Measurements from ENCODE around the gene GPRIN3. TPM values are rescaled to one million over a fixed set of nuclear protein-coding genes. Genes with fewer than 3 reads are reported as not detected.
"Not testable (repeated sequence)": the region's sequence is repeated elsewhere in the genome, so short reads cannot be mapped to it uniquely, and the experiment has no call there.

Gene GPRIN3
- total RNA-seq, 1 donor, result under 0.01 TPM

DNA sequence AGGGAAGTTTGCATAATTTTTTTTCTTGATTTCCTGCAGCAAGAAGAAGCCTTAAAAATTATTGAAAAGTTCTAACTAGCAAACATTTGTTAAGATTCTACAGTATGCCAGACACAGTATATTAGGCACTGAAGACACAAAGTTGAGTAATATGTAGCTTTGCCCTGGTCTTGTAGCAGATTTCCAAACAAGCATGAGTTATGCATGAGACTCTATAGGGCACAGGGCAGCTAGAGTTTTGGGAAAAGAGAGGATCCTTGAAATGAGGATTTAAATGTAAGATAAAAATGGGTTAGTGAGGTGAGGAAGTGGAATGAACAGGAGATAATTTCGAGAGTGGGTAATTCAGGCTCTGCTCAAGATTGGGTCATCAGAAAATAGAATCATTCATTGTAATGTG lies 8.6 kb upstream of the GPRIN3 start:
- Histone ChIP-seq H3K79me2 (ENCODE audit: insufficient read depth, low read length) (no peaks in the 10 kb centered on the region), H3K4me2 (ENCODE audit: insufficient read depth, low read length) (no peak overlapping the region), H2AFZ (ENCODE audit: low read length) (no peak overlapping the region), H3K27ac (ENCODE audit: low read depth, low read length) (no peak overlapping the region), H3K27me3 (ENCODE audit: insufficient read depth, low read length) (no peaks in the 10 kb centered on the region), H3K4me3 (ENCODE audit: insufficient read depth, low read length) (no peak overlapping the region), H4K20me1 (ENCODE audit: insufficient read depth, low read length) (no peaks in the 10 kb centered on the region), H3K9me3 (ENCODE audit: low read depth, low read length) (no peaks in the 10 kb centered on the region), H3K4me1 (ENCODE audit: insufficient read depth, low read length) (peaks cover 3% of the 10 kb centered on the region), H3K36me3 (ENCODE audit: insufficient read depth, low read length) (no peaks in the 10 kb centered on the region)
- no peak for DNase-seq (ENCODE audit: insufficient read length, low spot score, missing footprints)
- TF ChIP-seq, protein P1, sequence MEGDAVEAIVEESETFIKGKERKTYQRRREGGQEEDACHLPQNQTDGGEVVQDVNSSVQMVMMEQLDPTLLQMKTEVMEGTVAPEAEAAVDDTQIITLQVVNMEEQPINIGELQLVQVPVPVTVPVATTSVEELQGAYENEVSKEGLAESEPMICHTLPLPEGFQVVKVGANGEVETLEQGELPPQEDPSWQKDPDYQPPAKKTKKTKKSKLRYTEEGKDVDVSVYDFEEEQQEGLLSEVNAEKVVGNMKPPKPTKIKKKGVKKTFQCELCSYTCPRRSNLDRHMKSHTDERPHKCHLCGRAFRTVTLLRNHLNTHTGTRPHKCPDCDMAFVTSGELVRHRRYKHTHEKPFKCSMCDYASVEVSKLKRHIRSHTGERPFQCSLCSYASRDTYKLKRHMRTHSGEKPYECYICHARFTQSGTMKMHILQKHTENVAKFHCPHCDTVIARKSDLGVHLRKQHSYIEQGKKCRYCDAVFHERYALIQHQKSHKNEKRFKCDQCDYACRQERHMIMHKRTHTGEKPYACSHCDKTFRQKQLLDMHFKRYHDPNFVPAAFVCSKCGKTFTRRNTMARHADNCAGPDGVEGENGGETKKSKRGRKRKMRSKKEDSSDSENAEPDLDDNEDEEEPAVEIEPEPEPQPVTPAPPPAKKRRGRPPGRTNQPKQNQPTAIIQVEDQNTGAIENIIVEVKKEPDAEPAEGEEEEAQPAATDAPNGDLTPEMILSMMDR (IDR thresholded peaks at IDR 0.05; ENCODE audit: extremely low read depth, low read depth, low read length), result no peak

DNA sequence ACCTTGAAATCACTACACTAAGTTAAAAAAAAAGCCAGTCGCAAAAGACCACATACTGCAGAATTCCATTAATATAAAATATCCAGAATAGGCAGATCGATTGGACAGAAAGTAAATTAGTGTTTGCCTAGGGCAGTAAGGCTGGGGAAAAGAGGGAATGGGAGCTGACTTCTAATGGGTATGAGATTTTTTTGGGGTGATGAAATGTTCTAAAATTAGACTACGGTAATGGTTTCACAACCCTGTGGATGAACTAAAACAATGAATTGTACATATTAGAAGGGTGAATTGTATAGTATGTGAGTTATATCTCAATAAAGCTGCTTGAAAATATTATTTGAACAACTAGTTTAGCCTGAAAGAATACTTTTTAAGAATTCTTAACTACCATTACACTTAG lies 6.7 kb upstream of the GPRIN3 start:
- H3K4me1 ChIP-seq (ENCODE audit: insufficient read depth, low read length), result peaks cover 3% of the 10 kb centered on the region
- H3K4me2 ChIP-seq (ENCODE audit: insufficient read depth, low read length), result no peak overlapping the region
- TF ChIP-seq, protein P1 (IDR thresholded peaks at IDR 0.05; ENCODE audit: extremely low read depth, low read depth, low read length), result no peak
- no peaks in the 10 kb centered on the region for H4K20me1 ChIP-seq (ENCODE audit: insufficient read depth, low read length)
- no peaks in the 10 kb centered on the region for H3K79me2 ChIP-seq (ENCODE audit: insufficient read depth, low read length)
- H3K4me3 ChIP-seq (ENCODE audit: insufficient read depth, low read length), result no peak overlapping the region
- H2AFZ ChIP-seq (ENCODE audit: low read length), result no peak overlapping the region
- no peaks in the 10 kb centered on the region for H3K9me3 ChIP-seq (ENCODE audit: low read depth, low read length)
- H3K36me3 ChIP-seq (ENCODE audit: insufficient read depth, low read length), result no peaks in the 10 kb centered on the region
- H3K27me3 ChIP-seq (ENCODE audit: insufficient read depth, low read length), result no peaks in the 10 kb centered on the region
- DNase-seq (ENCODE audit: insufficient read length, low spot score, missing footprints), result no peak
- no peak overlapping the region for H3K27ac ChIP-seq (ENCODE audit: low read depth, low read length)

DNA sequence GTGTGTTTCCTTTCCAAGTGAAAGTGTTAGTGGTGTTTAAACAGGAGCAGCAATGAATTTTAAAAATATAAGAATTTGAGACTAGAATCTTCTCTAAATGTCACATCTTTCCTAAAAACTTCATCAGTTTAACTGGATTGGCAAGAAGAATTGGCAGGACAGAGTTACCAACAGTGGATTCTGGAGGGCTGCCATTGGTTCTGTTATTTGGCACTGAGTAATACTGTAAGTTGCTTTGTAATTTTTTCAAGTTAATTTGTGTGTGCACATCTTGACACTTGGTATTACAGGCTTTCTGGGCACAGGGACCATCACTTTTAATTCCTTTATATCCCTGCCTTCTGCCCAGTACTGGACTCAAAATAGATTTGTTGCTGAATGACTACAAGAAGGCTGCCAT lies 4.5 kb upstream of the GPRIN3 start:
- H3K4me1 ChIP-seq (ENCODE audit: insufficient read depth, low read length), result peaks cover 3% of the 10 kb centered on the region
- H3K79me2 ChIP-seq (ENCODE audit: insufficient read depth, low read length), result no peaks in the 10 kb centered on the region
- TF ChIP-seq, protein P1 (IDR thresholded peaks at IDR 0.05; ENCODE audit: extremely low read depth, low read depth, low read length), result no peak
- no peak overlapping the region for H2AFZ ChIP-seq (ENCODE audit: low read length)
- H4K20me1 ChIP-seq (ENCODE audit: insufficient read depth, low read length), result no peaks in the 10 kb centered on the region
- DNase-seq (ENCODE audit: insufficient read length, low spot score, missing footprints), result no peak
- no peak overlapping the region for H3K4me2 ChIP-seq (ENCODE audit: insufficient read depth, low read length)
- H3K9me3 ChIP-seq (ENCODE audit: low read depth, low read length), result no peaks in the 10 kb centered on the region
- H3K27me3 ChIP-seq (ENCODE audit: insufficient read depth, low read length), result peaks cover 15% of the 10 kb centered on the region
- no peaks in the 10 kb centered on the region for H3K36me3 ChIP-seq (ENCODE audit: insufficient read depth, low read length)
- H3K27ac ChIP-seq (ENCODE audit: low read depth, low read length), result no peak overlapping the region
- no peak overlapping the region for H3K4me3 ChIP-seq (ENCODE audit: insufficient read depth, low read length)

DNA sequence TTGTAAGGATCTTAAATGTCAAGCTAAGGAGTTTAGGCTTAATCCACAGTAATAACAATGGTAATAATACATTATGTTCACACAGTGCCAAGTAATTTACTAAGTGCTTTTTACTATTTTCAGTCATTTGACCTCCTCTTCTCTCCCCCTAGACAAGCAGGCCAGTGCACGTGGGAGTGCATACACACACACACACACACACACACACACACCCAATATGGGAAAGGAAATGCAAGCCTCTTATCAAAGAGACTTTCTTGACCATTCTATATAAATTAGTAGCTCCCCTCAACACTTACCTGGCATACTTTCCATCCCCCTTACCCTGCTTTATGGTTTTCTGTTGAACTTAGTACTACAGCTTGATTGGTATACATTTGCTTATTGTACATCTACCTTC lies 3.8 kb upstream of the GPRIN3 start:
- Histone ChIP-seq H3K4me3 (ENCODE audit: insufficient read depth, low read length) (no peak overlapping the region), H2AFZ (ENCODE audit: low read length) (no peak overlapping the region), H4K20me1 (ENCODE audit: insufficient read depth, low read length) (no peaks in the 10 kb centered on the region), H3K9me3 (ENCODE audit: low read depth, low read length) (no peaks in the 10 kb centered on the region), H3K4me1 (ENCODE audit: insufficient read depth, low read length) (no peaks in the 10 kb centered on the region), H3K79me2 (ENCODE audit: insufficient read depth, low read length) (no peaks in the 10 kb centered on the region), H3K27ac (ENCODE audit: low read depth, low read length) (no peak overlapping the region), H3K27me3 (ENCODE audit: insufficient read depth, low read length) (peaks cover 21% of the 10 kb centered on the region), H3K36me3 (ENCODE audit: insufficient read depth, low read length) (no peaks in the 10 kb centered on the region), H3K4me2 (ENCODE audit: insufficient read depth, low read length) (no peak overlapping the region)
- TF ChIP-seq, protein P1 (IDR thresholded peaks at IDR 0.05; ENCODE audit: extremely low read depth, low read depth, low read length), result no peak
- DNase-seq (ENCODE audit: insufficient read length, low spot score, missing footprints), result no peak

DNA sequence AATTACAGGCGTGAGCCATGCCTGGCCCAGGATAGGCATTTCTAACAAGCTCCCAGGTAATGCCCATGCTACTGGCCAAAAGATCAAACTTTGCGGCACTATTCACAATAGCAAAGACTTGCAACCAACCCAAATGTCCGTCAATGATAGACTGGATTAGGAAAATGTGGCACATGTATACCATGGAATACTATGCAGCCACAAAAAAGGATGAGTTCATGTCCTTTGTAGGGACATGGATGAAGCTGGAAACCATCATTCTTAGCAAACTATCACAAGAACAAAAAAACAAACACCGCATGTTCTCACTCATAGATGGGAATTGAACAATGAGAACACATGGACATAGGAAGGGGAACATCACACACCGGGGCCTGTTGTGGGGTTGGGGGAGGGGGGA lies 1.6 kb upstream of the GPRIN3 start:
- H2AFZ ChIP-seq (ENCODE audit: low read length); H3K36me3 ChIP-seq (ENCODE audit: insufficient read depth, low read length); H3K79me2 ChIP-seq (ENCODE audit: insufficient read depth, low read length); H3K27ac ChIP-seq (ENCODE audit: low read depth, low read length); DNase-seq (ENCODE audit: insufficient read length, low spot score, missing footprints); H4K20me1 ChIP-seq (ENCODE audit: insufficient read depth, low read length); H3K4me3 ChIP-seq (ENCODE audit: insufficient read depth, low read length); H3K4me1 ChIP-seq (ENCODE audit: insufficient read depth, low read length); H3K9me3 ChIP-seq (ENCODE audit: low read depth, low read length); H3K4me2 ChIP-seq (ENCODE audit: insufficient read depth, low read length): not testable (repeated sequence)
- H3K27me3 ChIP-seq (ENCODE audit: insufficient read depth, low read length), result peaks cover 34% of the 10 kb centered on the region

Measured in osteoblast (primary cell).